Endothelial cell (in vitro differentiated cells): ENCODE measurements around the gene BTNL2. TPM values are rescaled to one million over a fixed set of nuclear protein-coding genes. Genes with fewer than 3 reads are reported as not detected.

Experiments
- DNase-seq: peaks from one replicate; pipeline ENCODE4 v3.0.0; 2021; ENCODE audit warnings: low spot score
- H3K27ac Mint-ChIP-seq: one replicate; pipeline ENCODE4 v1.8.0; 2021; ENCODE audit warnings: mixed read lengths, inconsistent platforms; ENCODE audit not compliant: unreplicated experiment
- H3K27me3 Mint-ChIP-seq: one replicate; pipeline ENCODE4 v1.8.0; 2021; ENCODE audit warnings: mild to moderate bottlenecking, moderate library complexity, mixed read lengths, inconsistent platforms; ENCODE audit not compliant: unreplicated experiment
- H3K36me3 Mint-ChIP-seq: one replicate; pipeline ENCODE4 v1.8.0; 2021; ENCODE audit warnings: mild to moderate bottlenecking, low read depth, mixed read lengths, inconsistent platforms; ENCODE audit not compliant: unreplicated experiment
- H3K4me1 Mint-ChIP-seq: one replicate; pipeline ENCODE4 v1.8.0; 2021; ENCODE audit warnings: mild to moderate bottlenecking, mixed read lengths, inconsistent platforms; ENCODE audit not compliant: unreplicated experiment
- H3K4me3 Mint-ChIP-seq: one replicate; pipeline ENCODE4 v1.8.0; 2021; ENCODE audit warnings: mild to moderate bottlenecking, mixed read lengths, inconsistent platforms; ENCODE audit not compliant: unreplicated experiment
- H3K9me3 Mint-ChIP-seq: one replicate; pipeline ENCODE4 v1.8.0; 2021; ENCODE audit warnings: mixed read lengths, inconsistent platforms; ENCODE audit not compliant: unreplicated experiment
- total RNA-seq: library from RNA; stranded (reverse); fragmentation: NEBNext Ultra II Directional; extraction: Animal tissue kit (Norgen Biotek cat#: 25700); gene quantifications from one replicate; pipeline ENCODE4 v1.2.1, GENCODE V29; 2021; ENCODE audit not compliant: unreplicated experiment
- TF ChIP-seq, protein P1 (sequence below): fragments of 200-600 bp; sonication (generic); IDR thresholded peaks from one replicate; pipeline ENCODE4 v1.5.0; 2021; ENCODE audit warnings: antibody characterized with exemption; ENCODE audit not compliant: unreplicated experiment

BTNL2 gene
- total RNA-seq, 1 donor from 2014 or later: not detected

DNA sequence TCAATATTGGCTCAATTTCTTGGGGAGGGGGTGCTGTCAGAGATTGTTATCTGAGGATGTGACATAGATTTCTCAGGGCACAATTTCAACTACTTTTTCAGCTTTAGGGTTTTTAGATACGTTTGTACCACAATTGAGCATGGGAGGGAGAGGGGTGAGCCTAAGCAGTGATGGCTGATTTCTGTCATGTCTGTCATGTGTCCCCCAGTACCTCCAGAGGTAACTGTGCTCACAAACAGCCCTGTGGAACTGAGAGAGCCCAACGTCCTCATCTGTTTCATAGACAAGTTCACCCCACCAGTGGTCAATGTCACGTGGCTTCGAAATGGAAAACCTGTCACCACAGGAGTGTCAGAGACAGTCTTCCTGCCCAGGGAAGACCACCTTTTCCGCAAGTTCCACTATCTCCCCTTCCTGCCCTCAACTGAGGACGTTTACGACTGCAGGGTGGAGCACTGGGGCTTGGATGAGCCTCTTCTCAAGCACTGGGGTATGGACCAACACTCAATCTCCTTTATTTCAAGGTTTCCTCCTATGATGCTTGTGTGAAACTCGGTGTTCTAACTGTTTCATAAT is 36.1 kb upstream of the BTNL2 start:
- no peak for DNase-seq
- Mint-ChIP-seq H3K4me3 (no peak overlapping the region), H3K27me3 (peaks cover 1% of the 10 kb centered on the region), H3K27ac (no peak overlapping the region), H3K9me3 (no peaks in the 10 kb centered on the region), H3K4me1 (no peaks in the 10 kb centered on the region), H3K36me3 (no peaks in the 10 kb centered on the region)
- TF ChIP-seq, protein P1, sequence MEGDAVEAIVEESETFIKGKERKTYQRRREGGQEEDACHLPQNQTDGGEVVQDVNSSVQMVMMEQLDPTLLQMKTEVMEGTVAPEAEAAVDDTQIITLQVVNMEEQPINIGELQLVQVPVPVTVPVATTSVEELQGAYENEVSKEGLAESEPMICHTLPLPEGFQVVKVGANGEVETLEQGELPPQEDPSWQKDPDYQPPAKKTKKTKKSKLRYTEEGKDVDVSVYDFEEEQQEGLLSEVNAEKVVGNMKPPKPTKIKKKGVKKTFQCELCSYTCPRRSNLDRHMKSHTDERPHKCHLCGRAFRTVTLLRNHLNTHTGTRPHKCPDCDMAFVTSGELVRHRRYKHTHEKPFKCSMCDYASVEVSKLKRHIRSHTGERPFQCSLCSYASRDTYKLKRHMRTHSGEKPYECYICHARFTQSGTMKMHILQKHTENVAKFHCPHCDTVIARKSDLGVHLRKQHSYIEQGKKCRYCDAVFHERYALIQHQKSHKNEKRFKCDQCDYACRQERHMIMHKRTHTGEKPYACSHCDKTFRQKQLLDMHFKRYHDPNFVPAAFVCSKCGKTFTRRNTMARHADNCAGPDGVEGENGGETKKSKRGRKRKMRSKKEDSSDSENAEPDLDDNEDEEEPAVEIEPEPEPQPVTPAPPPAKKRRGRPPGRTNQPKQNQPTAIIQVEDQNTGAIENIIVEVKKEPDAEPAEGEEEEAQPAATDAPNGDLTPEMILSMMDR: no peak

DNA sequence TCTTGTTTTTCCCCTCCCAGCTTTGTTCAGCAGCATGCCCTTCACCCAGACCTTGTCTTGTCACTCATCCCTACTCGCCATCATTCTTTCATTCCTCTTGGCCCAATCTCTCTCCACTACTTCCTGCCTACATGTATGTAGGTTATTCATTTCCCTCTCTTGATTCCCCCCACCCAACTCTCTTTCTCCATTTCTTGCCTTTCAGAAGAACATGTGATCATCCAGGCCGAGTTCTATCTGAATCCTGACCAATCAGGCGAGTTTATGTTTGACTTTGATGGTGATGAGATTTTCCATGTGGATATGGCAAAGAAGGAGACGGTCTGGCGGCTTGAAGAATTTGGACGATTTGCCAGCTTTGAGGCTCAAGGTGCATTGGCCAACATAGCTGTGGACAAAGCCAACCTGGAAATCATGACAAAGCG is 35.3 kb upstream of the BTNL2 start:
- peaks cover 1% of the 10 kb centered on the region for H3K27me3 Mint-ChIP-seq
- DNase-seq: no peak
- H3K36me3 Mint-ChIP-seq: no peaks in the 10 kb centered on the region
- H3K4me3 Mint-ChIP-seq: no peak overlapping the region
- no peaks in the 10 kb centered on the region for H3K4me1 Mint-ChIP-seq
- no peak overlapping the region for H3K27ac Mint-ChIP-seq
- TF ChIP-seq, protein P1: no peak
- H3K9me3 Mint-ChIP-seq: no peaks in the 10 kb centered on the region

DNA sequence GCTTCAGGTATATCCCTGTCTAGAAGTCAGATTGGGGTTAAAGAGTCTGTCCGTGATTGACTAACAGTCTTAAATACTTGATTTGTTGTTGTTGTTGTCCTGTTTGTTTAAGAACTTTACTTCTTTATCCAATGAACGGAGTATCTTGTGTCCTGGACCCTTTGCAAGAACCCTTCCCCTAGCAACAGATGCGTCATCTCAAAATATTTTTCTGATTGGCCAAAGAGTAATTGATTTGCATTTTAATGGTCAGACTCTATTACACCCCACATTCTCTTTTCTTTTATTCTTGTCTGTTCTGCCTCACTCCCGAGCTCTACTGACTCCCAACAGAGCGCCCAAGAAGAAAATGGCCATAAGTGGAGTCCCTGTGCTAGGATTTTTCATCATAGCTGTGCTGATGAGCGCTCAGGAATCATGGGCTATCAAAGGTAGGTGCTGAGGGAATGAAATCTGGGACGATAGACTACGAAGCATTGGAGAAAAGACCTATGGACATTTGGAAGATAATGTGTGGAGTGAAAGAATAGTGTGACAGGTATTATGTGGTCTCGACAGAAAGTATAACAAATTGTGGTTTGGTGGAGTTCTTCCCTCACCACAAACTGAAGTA is 32.7 kb upstream of the BTNL2 start, which contains the start of gene HLA-DRA:
TSS of gene HLA-DRA (plus strand) at position 286 of the 613 bp plus-strand sequence. CDS start at position 350, 64 bp downstream.
- H3K27ac Mint-ChIP-seq: no peak within 1 kb of the TSS
- no peaks in the 10 kb centered on the region for H3K4me1 Mint-ChIP-seq
- TF ChIP-seq, protein P1: no peak
- peaks cover 1% of the 10 kb centered on the region for H3K27me3 Mint-ChIP-seq
- peak; percentile 46 for DNase-seq
- H3K4me3 Mint-ChIP-seq: no peak within 1 kb of the TSS
- H3K9me3 Mint-ChIP-seq: no peaks in the 10 kb centered on the region
- no peaks in the 10 kb centered on the region for H3K36me3 Mint-ChIP-seq

- no peak for DNase-seq
- Mint-ChIP-seq H3K9me3 (no peaks in the 10 kb centered on the region), H3K27me3 (peaks cover 1% of the 10 kb centered on the region), H3K4me1 (no peaks in the 10 kb centered on the region), H3K4me3 (no peak overlapping the region), H3K27ac (no peak overlapping the region), H3K36me3 (no peaks in the 10 kb centered on the region)
- TF ChIP-seq, protein P1: no peak
These were observed 32.2 kb upstream of the BTNL2 start for GRCh38 chr6:32439139-32439538.
